B cell (primary cell): ENCODE data around the gene CYP51A1. TPM values are rescaled to one million over a fixed set of nuclear protein-coding genes. Genes with fewer than 3 reads are reported as not detected.
A peak's percentile ranks its signal among the peaks of the same experiment; 100 is the strongest.
"Not testable (repeated sequence)": the region's sequence is repeated elsewhere in the genome, so short reads cannot be mapped to it uniquely, and the experiment has no call there.

Experiments used
- ATAC-seq: fragments of 200-7000 bp; cut with Tn5 transposase; one replicate; pipeline ENCODE4 v1.10.0; 2021; ENCODE audit warnings: low read depth, mild to moderate bottlenecking, moderate number of reproducible peaks, moderate library complexity
- CTCF ChIA-PET: fragments of 350-600 bp; sonication (Branson Sonifier 250); formaldehyde crosslinking; loops from one replicate; lab custom pipeline; 2021; ENCODE audit warnings: antibody characterized with exemption, inconsistent platforms; lab: Charles Lee
- POLR2A ChIA-PET: fragments of 350-600 bp; sonication (Branson Sonifier 250); formaldehyde crosslinking; loops from one replicate; lab custom pipeline; 2021; ENCODE audit warnings: antibody characterized with exemption; lab: Charles Lee
- DNase-seq: peaks from one replicate; pipeline ENCODE4 v3.0.0; 2013
- H2AFZ ChIP-seq: 2 replicates; pipeline ENCODE4 v1.6.1; 2012; ENCODE audit warnings: mild to moderate bottlenecking, low read depth, low read length; ENCODE audit not compliant: insufficient read depth, poor library complexity, severe bottlenecking
- H3K27ac ChIP-seq, 2 donors: 1 replicate in 1 of 2; 2 replicates in 1 of 2; pipeline ENCODE4 v1.5.1; 2012 to 2013; ENCODE audit warnings: low read length in 2 of 2, mild to moderate bottlenecking in 2 of 2, moderate library complexity in 1 of 2
- H3K27me3 ChIP-seq, 4 experiments: fragments of 200-600 bp in 1 of 4; sonication (generic) in 1 of 4; replicated peaks in 1 of 4; 1 replicate in 2 of 4; 2 replicates in 2 of 4; pipeline versions ENCODE4 v1.6.1 to v1.7.0; 2013 to 2016; ENCODE audit warnings: low read length in 3 of 4, mild to moderate bottlenecking in 2 of 4, mixed read lengths in 1 of 4, moderate library complexity in 1 of 4; ENCODE audit not compliant: insufficient read depth in 4 of 4, control insufficient read depth in 3 of 4; ENCODE audit errors: control extremely low read depth in 1 of 4
- H3K36me3 ChIP-seq, 2 experiments: replicated peaks in 1 of 2; 1 replicate in 1 of 2; 2 replicates in 1 of 2; pipeline versions ENCODE4 v1.6.1 to v1.7.1; 2013; ENCODE audit warnings: low read length in 1 of 2; ENCODE audit not compliant: insufficient read depth in 2 of 2, control insufficient read depth in 1 of 2; ENCODE audit errors: control extremely low read depth in 1 of 2, extremely low read depth in 1 of 2
- H3K4me1 ChIP-seq, 2 donors: fragments of 200-600 bp in 1 of 2; sonication (generic) in 1 of 2; 1 replicate in 1 of 2; 2 replicates in 1 of 2; pipeline versions ENCODE4 v1.5.1 to v1.6.1; 2013 to 2017; ENCODE audit warnings: low read length in 2 of 2; ENCODE audit not compliant: control insufficient read depth in 2 of 2, insufficient read depth in 2 of 2
- H3K4me2 ChIP-seq: replicated peaks from 2 replicates; pipeline ENCODE3; 2012; ENCODE audit warnings: mild to moderate bottlenecking, low read depth, low read length; ENCODE audit not compliant: poor library complexity, severe bottlenecking
- H3K4me3 ChIP-seq, 5 experiments: fragments of 200-600 bp in 1 of 5; sonication (generic) in 1 of 5; 1 replicate in 3 of 5; 2 replicates in 2 of 5; pipeline versions ENCODE4 v1.5.1 to v1.7.0; 2011 to 2016; ENCODE audit warnings: low read length in 4 of 5, mild to moderate bottlenecking in 4 of 5, low read depth in 2 of 5, control low read depth in 1 of 5, moderate library complexity in 1 of 5; ENCODE audit not compliant: insufficient read depth in 1 of 5; ENCODE audit errors: control extremely low read depth in 1 of 5, extremely low read depth in 1 of 5
- H3K79me2 ChIP-seq: fragments of 200-600 bp; sonication (generic); one replicate; pipeline ENCODE4 v1.6.0; 2016; ENCODE audit warnings: low read length; ENCODE audit not compliant: control insufficient read depth, insufficient read depth
- H3K9ac ChIP-seq: fragments of 200-600 bp; sonication (generic); 2 replicates; pipeline ENCODE4 v1.6.1; 2017; ENCODE audit warnings: mild to moderate bottlenecking, low read length, moderate library complexity
- H3K9me3 ChIP-seq, 3 donors: one replicate each; pipeline versions ENCODE4 v1.6.1 to v1.7.1; 2013; ENCODE audit warnings: low read length in 2 of 3; ENCODE audit not compliant: control insufficient read depth in 2 of 3, insufficient read depth in 1 of 3; ENCODE audit errors: control extremely low read depth in 1 of 3
- H4K20me1 ChIP-seq: 2 replicates; pipeline ENCODE4 v1.6.0; 2012; ENCODE audit warnings: mild to moderate bottlenecking, low read length; ENCODE audit not compliant: insufficient read depth, control insufficient read depth, poor library complexity, severe bottlenecking
- H3K27ac Mint-ChIP-seq: one replicate; pipeline ENCODE4 v1.8.0; 2021; ENCODE audit warnings: mixed read lengths
- H3K27me3 Mint-ChIP-seq: one replicate; pipeline ENCODE4 v1.8.0; 2021; ENCODE audit warnings: mixed read lengths
- H3K4me1 Mint-ChIP-seq: one replicate; pipeline ENCODE4 v1.8.0; 2021; ENCODE audit warnings: mixed read lengths
- H3K4me3 Mint-ChIP-seq: one replicate; pipeline ENCODE4 v1.8.0; 2021; ENCODE audit warnings: mixed read lengths
- H3K9me3 Mint-ChIP-seq: one replicate; pipeline ENCODE4 v1.8.0; 2022; ENCODE audit warnings: mixed read lengths; ENCODE audit not compliant: insufficient read depth
- EZH2 ChIP-seq: IDR thresholded peaks from 2 replicates; pipeline ENCODE4 v1.6.1; 2012; ENCODE audit warnings: borderline replicate concordance, low read depth, mild to moderate bottlenecking, moderate library complexity, low read length; ENCODE audit not compliant: insufficient read depth, poor library complexity, severe bottlenecking
- WGBS: methylation state at CpG from one replicate; pipeline ENCODE4 v1.1.5; 2013; ENCODE audit warnings: missing lambda C conversion rate; ENCODE audit not compliant: insufficient coverage; 5-methylcytosine and 5-hydroxymethylcytosine counted together
- intact Hi-C: fragments of 100-400 bp; cut with micrococcal nuclease; formaldehyde crosslinking; loops from one replicate; pipeline ENCODE4 v1.10.0; 2022
- polyA plus RNA-seq: library from polyadenylated mRNA; depleted of rRNA; stranded (reverse); fragments of >200 nt; gene quantifications from 2 replicates; pipeline ENCODE4 v1.2.3, GENCODE V29; 2012
- total RNA-seq, 2 donors: library from RNA; stranded (reverse); fragments of 120-200 nt in 1 of 2; gene quantifications; 1 replicate in 1 of 2; 2 replicates in 1 of 2; pipeline versions ENCODE4 v1.2.3 to v1.2.4, GENCODE V29; 2013 to 2022
- TF ChIP-seq, protein P1 (sequence below): fragments of 200-600 bp; IDR thresholded peaks from one replicate; pipeline ENCODE4 v1.8.0; 2022; ENCODE audit warnings: antibody characterized with exemption, mild to moderate bottlenecking

Gene CYP51A1
- total and polyA plus RNA-seq, 2 donors (not counting 1 experiment from before 2014, with no cell fraction given) = 6.3 to 36.1 TPM

DNA sequence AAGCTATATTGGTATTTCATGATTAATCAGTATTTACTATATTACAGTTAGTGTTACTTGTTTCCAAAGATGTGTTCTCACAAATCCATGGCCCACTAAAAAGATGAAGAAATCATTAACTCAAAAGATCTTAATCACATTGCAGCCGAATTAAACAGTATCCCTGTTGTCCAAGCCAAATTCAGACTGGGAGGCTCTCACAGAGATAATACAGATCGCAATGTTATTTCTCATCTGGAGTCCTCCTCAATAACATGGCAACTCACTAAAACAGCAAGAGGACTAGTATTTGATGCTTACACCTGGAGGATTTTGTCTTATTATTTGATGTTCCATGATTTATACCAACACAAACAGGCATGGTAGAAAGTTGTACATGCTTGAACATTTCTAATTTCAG lies 23.4 kb downstream of the CYP51A1 start:
- no peak overlapping the region for H3K27ac ChIP-seq
- no peak overlapping the region for H3K4me2 ChIP-seq
- no peak overlapping the region for H3K27ac Mint-ChIP-seq
- H4K20me1 ChIP-seq = no peaks in the 10 kb centered on the region
- no peak for ATAC-seq
- POLR2A ChIA-PET = no interaction called here
- H3K27me3 ChIP-seq = no peaks in the 10 kb centered on the region
- H3K36me3 ChIP-seq = peaks cover 11 to 36% of the 10 kb centered on the region in 2 experiments
- no peak overlapping the region for H3K9ac ChIP-seq
- intact Hi-C loops = no loop called here
- CTCF ChIA-PET = no interaction called here
- no peak overlapping the region for H2AFZ ChIP-seq
- WGBS = 100% methylated on average over 1 of the region's 2 CpGs
- H3K4me3 Mint-ChIP-seq = no peak overlapping the region
- H3K9me3 ChIP-seq = no peaks in the 10 kb centered on the region
- H3K79me2 ChIP-seq = no peaks in the 10 kb centered on the region
- H3K27me3 Mint-ChIP-seq = no peaks in the 10 kb centered on the region
- H3K9me3 Mint-ChIP-seq = no peaks in the 10 kb centered on the region
- no peak overlapping the region for H3K4me3 ChIP-seq
- TF ChIP-seq, protein P1, sequence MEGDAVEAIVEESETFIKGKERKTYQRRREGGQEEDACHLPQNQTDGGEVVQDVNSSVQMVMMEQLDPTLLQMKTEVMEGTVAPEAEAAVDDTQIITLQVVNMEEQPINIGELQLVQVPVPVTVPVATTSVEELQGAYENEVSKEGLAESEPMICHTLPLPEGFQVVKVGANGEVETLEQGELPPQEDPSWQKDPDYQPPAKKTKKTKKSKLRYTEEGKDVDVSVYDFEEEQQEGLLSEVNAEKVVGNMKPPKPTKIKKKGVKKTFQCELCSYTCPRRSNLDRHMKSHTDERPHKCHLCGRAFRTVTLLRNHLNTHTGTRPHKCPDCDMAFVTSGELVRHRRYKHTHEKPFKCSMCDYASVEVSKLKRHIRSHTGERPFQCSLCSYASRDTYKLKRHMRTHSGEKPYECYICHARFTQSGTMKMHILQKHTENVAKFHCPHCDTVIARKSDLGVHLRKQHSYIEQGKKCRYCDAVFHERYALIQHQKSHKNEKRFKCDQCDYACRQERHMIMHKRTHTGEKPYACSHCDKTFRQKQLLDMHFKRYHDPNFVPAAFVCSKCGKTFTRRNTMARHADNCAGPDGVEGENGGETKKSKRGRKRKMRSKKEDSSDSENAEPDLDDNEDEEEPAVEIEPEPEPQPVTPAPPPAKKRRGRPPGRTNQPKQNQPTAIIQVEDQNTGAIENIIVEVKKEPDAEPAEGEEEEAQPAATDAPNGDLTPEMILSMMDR = no peak
- TF ChIP-seq EZH2 = no peak
- DNase-seq = no peak
- peaks cover 14% of the 10 kb centered on the region for H3K4me1 Mint-ChIP-seq
- H3K4me1 ChIP-seq = peaks cover 0 to 5% of the 10 kb centered on the region in 2 donors

DNA sequence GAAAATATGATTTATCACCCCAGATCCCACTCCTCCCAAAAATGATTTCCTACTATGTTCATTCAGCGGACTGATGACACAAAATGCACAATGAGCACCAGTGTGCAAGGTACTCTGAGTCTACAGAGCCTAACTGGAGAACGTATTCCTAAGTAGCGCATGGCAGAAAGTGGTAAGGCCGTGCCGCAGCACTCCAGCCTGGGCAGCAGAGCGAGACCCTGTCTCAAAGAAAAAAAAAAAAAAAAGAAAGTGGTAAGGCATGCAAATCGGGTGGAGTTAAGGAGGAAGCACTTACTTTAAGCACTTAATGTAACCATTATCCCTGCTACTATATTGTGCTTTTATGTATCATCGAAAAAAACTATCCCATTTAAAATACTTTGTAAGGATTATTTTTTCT lies 25.5 kb downstream of the CYP51A1 start:
- H3K27ac ChIP-seq = no peak overlapping the region
- 93% methylated on average over 3 of the region's 8 CpGs for WGBS
- ATAC-seq = no peak
- no peak overlapping the region for H3K4me3 ChIP-seq
- no peak overlapping the region for H3K9ac ChIP-seq
- Mint-ChIP-seq H3K4me1 (peaks cover 14% of the 10 kb centered on the region), H3K27ac (no peak overlapping the region), H3K4me3 (no peak overlapping the region), H3K9me3 (no peaks in the 10 kb centered on the region), H3K27me3 (no peaks in the 10 kb centered on the region)
- no peak overlapping the region for H3K4me2 ChIP-seq
- intact Hi-C loops = no loop called here
- H2AFZ ChIP-seq = no peak overlapping the region
- DNase-seq = peak; percentile 25
- peaks cover 12 to 35% of the 10 kb centered on the region in 2 experiments for H3K36me3 ChIP-seq
- ChIA-PET POLR2A (no interaction called here), CTCF (no interaction called here)
- H4K20me1 ChIP-seq = no peaks in the 10 kb centered on the region
- peaks cover 0 to 5% of the 10 kb centered on the region in 2 donors for H3K4me1 ChIP-seq
- H3K9me3 ChIP-seq = no peaks in the 10 kb centered on the region
- no peaks in the 10 kb centered on the region for H3K27me3 ChIP-seq
- TF ChIP-seq, protein P1 = no peak
- TF ChIP-seq EZH2 = no peak
- H3K79me2 ChIP-seq = no peaks in the 10 kb centered on the region

DNA sequence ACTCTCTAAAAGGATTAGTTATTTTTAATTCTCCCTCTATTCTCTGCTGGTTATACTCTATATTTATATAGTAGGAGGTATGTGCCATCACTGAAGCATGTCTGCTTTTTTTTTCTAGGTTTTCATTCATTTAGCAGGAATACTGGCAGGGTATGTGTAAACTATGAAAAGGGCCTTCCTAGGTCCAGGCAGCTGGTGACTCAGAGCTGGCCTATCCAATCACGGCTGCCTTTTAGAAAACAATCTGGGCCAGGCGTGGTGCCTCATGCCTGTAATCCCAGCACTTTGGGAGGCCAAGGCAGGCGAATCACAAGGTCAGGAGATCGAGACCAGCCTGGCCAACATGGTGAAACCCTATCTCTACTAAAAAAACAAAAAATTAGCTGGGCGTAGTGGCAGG lies 31.4 kb downstream of the CYP51A1 start:
- H3K27ac ChIP-seq, H3K4me3 ChIP-seq, H3K79me2 ChIP-seq, CTCF ChIA-PET, ATAC-seq, H2AFZ ChIP-seq, POLR2A ChIA-PET, H3K4me3 Mint-ChIP-seq, H3K9ac ChIP-seq, H3K27me3 Mint-ChIP-seq, H3K9me3 Mint-ChIP-seq, H4K20me1 ChIP-seq, H3K27ac Mint-ChIP-seq, H3K9me3 ChIP-seq, H3K4me1 Mint-ChIP-seq, DNase-seq, H3K4me2 ChIP-seq, H3K27me3 ChIP-seq, intact Hi-C loops, H3K4me1 ChIP-seq: not testable (repeated sequence)
- 98% methylated on average over 5 of the region's 5 CpGs for WGBS
- peaks cover 19 to 61% of the 10 kb centered on the region in 2 experiments for H3K36me3 ChIP-seq
